Measurements from ENCODE around the gene KRTAP12-4. TPM values are rescaled to one million over a fixed set of nuclear protein-coding genes. Genes with fewer than 3 reads are reported as not detected.
"Not testable (repeated sequence)": the region's sequence is repeated elsewhere in the genome, so short reads cannot be mapped to it uniquely, and the experiment has no call there.

Gene KRTAP12-4, protein sequence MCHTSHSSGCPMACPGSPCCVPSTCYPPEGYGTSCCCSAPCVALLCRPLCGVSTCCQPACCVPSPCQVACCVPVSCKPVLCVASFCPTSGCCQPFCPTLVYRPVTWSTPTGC
- total RNA-seq = not detected in 2 replicates

DNA sequence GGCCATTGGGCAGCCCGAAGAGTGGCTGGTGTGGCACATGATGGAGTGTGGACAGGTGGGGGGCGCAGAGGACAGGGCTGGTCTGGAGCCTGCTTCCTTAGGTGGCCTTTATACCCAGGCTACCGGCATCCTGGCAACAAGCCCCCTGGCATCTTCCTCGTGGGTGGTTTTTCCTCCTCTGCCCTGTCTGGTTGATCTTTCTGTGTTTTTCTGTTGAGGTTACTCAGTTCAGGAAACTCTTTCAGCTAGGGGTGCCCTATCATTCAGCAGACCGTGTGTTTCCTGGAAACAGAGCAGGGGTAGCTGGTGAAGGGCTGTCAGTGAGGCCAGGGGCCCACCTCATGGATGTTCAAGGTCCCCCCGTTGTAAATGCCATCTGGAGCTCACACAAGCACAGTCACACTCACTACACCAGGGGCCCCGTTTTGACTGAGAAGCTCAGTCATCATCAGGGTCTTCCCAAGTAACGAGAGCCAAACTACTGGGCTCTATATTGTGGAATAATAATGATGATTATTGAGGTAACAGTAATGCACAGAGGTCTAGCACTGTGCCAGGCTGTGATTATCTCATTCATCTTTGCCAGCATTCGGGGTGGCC, at the start of gene KRTAP12-4:
Gene KRTAP12-4 (minus strand): TSS at position 84 of the 600 bp plus-strand sequence. CDS start 45 bp downstream, at position 39.
- H3K27me3 Mint-ChIP-seq (ENCODE audit: low read depth) = no peaks in the 10 kb centered on the region
- H3K4me1 Mint-ChIP-seq (ENCODE audit: low read depth) = peaks cover 38% of the 10 kb centered on the region

DNA sequence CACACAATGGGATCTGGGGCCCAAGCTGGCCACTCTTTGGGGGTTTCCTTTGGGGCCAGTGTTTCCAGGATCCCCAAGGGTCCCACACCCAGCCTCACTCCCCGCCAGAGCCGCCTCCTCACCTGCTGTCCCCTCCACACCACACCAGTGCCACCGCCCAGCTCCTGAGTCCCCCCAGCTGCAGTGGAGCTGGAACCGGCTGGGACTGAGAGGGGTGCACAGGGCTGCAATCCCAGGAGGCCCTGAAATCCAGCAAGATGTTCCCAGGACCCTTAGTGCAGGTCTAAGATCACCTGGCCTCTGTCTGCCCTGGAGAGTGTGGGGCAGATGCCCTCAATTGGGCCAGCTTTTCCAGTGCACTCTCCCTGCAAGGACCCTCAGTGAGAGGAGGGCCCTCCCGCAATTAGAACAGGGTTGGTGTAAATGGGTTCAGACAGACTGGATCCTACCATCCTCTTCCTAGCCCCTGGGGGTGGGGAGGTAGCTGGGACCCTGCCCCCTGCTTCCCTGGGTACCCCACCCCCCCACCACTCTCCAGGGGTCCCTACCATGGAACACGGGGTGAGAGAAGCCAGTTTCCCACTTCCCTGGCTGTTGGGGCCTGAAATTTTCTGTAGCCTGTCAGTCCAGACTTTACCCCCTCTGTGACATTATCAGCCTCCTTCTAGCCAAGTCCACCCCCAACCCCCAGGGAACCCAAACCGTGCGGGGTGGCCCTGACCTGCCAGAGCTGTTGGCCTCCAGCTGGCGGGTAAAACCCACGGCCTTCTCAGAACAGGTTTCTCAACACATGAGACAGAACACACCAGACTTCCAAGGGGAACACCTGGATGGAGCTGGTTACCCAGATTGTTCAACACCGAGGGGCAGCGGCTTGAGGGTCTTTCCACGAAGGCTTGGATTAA, 49.5 kb upstream of the KRTAP12-4 start:
- Mint-ChIP-seq H3K27me3 (ENCODE audit: low read depth) (peaks cover 67% of the 10 kb centered on the region), H3K4me1 (ENCODE audit: low read depth) (no peaks in the 10 kb centered on the region), H3K4me3 (ENCODE audit: low read depth) (no peak overlapping the region), H3K9me3 (peaks cover 8% of the 10 kb centered on the region), H3K36me3 (ENCODE audit: low read depth) (no peaks in the 10 kb centered on the region), H3K27ac (no peak overlapping the region)
- DNase-seq (ENCODE audit: low spot score) = no peak
- intact Hi-C loops (cut with micrococcal nuclease) = no loop called here

More for the DNA sequence above, at the start of gene KRTAP12-4:
- intact Hi-C loops (cut with micrococcal nuclease) = no loop called here
- Mint-ChIP-seq H3K4me3 (ENCODE audit: low read depth) (no peak within 1 kb of the TSS), H3K36me3 (ENCODE audit: low read depth) (peaks cover 33% of the 10 kb centered on the region), H3K27ac (no peak within 1 kb of the TSS), H3K9me3 (peaks cover 35% of the 10 kb centered on the region)
- no peak for DNase-seq (ENCODE audit: low spot score)

DNA sequence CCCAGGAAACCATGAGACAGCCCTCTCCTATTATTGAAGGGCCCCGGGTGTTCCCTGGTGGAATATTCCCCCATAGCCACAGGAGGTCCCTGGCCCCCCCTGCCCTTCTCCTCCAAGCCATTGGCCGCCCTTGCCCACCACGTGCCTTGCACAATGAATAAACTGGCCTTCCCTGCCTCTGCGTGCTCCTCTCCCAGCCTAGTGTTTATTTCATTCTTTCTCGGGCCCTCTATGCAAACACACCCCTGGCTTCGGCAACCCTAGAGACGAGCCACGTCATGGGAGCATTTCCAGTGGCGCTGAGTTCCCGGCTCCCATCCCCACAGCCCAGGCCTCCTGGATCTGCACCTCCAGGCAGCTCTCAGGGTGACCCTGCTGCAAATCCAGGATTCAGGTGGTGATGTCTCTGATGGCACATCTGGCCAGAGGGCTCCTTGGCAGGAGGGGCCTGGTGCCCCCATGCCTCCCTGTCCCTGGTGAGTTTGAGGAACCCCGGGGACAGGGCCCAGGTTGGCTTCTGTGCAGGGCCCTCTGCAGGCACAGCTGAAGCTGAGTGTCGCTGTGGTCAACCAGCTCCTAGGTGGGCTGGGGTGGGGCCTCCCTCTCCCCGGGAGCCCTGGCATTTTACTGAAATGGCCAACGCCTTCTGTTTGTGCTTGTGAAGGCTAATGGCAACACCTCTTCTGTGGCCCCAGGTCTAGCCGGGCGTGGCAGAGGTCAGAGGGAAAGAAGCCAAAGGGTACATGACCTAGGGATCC, 48.7 kb upstream of the KRTAP12-4 start:
- Mint-ChIP-seq H3K27me3 (ENCODE audit: low read depth) (peaks cover 68% of the 10 kb centered on the region), H3K27ac (no peak overlapping the region), H3K4me1 (ENCODE audit: low read depth) (no peaks in the 10 kb centered on the region), H3K36me3 (ENCODE audit: low read depth) (no peaks in the 10 kb centered on the region), H3K4me3 (ENCODE audit: low read depth) (no peak overlapping the region), H3K9me3 (peaks cover 8% of the 10 kb centered on the region)
- DNase-seq (ENCODE audit: low spot score) = no peak
- intact Hi-C loops (cut with micrococcal nuclease) = no loop called here

DNA sequence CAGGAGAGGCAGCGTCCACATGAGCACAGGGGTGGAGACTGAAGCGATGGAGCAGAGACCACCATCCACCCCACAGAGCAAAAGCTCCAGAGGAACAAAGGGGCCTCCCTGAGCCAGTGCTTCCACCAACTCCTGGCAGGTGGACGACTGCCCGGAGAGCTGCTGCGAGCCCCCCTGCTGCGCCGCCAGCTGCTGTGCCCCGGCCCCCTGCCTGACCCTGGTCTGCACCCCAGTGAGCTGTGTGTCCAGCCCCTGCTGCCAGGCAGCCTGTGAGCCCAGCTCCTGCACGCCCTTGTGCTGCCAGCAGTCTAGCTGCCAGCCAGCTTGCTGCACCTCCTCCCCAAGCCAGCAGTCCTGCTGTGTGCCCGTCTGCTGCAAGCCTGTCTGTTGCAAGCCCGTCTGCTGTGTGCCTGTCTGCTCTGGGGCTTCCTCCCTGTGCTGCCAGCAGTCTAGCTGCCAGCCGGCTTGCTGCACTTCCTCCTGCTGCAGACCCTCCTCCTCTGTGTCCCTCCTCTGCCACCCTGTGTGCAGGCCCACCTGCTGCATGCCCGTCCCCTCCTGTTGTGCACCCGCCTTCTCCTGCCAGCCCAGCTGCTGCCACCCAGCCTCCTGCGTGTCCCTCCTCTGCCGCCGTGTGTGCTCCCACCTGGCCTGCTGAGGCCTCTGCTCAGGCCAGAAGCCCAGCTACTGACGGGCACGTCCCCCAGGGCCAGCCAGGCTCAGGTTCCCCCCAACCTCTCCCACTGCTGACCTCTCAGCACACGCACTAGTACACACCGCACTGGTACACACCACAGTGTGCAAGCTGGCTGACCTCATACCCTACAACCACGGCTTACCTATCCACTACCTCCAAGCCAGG, 47.9 kb upstream of the KRTAP12-4 start:
- Mint-ChIP-seq H3K36me3 (ENCODE audit: low read depth) (no peaks in the 10 kb centered on the region), H3K27me3 (ENCODE audit: low read depth) (peaks cover 68% of the 10 kb centered on the region), H3K9me3 (peaks cover 8% of the 10 kb centered on the region), H3K27ac (no peak overlapping the region), H3K4me1 (ENCODE audit: low read depth) (no peaks in the 10 kb centered on the region), H3K4me3 (ENCODE audit: low read depth) (no peak overlapping the region)
- intact Hi-C loops (cut with micrococcal nuclease) = no loop called here
- DNase-seq (ENCODE audit: low spot score) = no peak

DNA sequence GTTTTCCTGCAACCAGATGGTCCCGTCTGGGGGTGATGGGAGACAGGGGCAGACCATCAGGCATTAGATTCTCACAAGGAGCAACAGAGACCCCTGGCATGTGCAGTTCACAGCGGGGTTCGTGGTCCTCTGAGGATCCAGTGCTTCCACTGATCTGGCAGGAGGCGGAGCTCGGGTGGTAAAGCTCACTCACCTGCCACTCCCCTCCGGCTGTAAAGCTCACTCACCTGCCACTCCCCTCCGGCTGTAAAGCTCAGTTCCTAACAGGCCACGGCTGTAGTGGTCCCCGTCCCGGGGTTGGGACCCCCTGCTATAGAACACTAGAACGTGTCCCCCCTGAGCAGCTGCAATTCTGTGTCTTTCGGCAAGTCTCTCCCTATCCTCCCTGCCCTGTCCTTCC, 47.1 kb upstream of the KRTAP12-4 start:
- no peaks in the 10 kb centered on the region for H3K4me1 Mint-ChIP-seq (ENCODE audit: low read depth)
- DNase-seq (ENCODE audit: low spot score) = no peak
- H3K9me3 Mint-ChIP-seq = peaks cover 8% of the 10 kb centered on the region
- no peak overlapping the region for H3K27ac Mint-ChIP-seq
- intact Hi-C loops (cut with micrococcal nuclease) = no loop called here
- no peaks in the 10 kb centered on the region for H3K36me3 Mint-ChIP-seq (ENCODE audit: low read depth)
- no peak overlapping the region for H3K4me3 Mint-ChIP-seq (ENCODE audit: low read depth)
- H3K27me3 Mint-ChIP-seq (ENCODE audit: low read depth) = peaks cover 69% of the 10 kb centered on the region

DNA sequence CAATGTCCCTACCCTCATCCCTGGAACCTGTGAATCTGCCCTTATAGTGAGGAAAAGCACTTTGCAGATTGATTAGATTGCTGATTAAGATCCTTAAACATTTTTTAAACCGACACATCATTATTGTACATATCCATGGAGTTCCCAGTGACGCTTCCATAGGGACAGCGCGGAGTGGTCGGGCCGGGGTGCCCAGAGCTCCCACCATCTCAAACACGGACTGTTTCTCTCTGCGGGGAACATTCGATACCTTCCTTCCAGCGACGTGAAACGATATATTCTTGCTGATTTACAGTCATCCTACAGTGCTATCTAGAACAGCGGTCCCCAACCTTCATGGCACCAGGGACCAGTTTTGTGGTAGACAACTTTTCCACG, 46.6 kb upstream of the KRTAP12-4 start:
- Mint-ChIP-seq H3K4me3 (ENCODE audit: low read depth) (no peak overlapping the region), H3K27ac (no peak overlapping the region), H3K4me1 (ENCODE audit: low read depth) (no peaks in the 10 kb centered on the region), H3K27me3 (ENCODE audit: low read depth) (peaks cover 69% of the 10 kb centered on the region), H3K36me3 (ENCODE audit: low read depth) (no peaks in the 10 kb centered on the region), H3K9me3 (peaks cover 5% of the 10 kb centered on the region)
- intact Hi-C loops (cut with micrococcal nuclease) = no loop called here
- DNase-seq (ENCODE audit: low spot score) = no peak

DNA sequence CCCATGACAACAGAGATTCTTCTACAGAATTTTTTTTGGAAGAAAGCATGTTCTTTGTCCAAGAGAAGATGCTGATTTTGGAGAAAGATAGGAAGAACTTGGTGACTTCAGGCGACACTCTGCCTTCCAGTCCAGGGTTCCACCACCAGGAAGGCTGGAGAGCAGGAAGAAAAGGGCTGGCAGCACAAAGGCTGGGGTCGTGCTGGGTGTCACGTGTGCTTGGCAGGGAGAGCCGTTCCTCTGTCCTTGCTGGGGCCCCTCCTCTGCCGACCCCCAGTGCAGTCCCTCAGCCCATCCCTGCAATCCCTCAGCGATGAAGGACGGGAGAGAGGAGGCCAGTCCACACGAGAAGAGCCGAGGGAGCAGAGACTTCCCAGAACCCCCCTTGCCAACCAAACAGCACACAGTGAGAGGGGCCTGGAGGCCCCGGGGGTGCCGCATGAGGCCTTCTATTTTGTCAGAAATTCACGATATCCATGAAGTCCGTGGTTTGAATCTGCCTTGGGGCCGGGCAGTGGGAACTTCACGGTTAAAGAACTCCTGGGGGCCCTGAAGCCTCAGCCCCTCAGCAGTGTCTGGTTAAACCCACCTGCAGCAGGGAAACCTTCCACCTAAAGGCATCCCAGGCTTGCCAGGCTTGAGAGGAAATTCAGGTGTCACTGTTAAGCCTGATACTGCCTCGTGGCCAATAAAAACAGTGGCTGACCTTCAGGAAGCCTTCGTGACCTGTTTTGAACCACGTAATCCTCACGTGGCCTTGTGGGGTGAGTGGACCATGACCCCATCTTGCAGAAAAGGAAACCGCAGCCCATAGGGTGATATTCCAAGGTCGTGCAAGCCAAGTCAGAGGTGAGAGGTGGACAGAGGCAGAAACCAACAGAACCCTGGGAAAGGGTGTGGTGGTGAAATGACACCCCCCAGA, 45.9 kb upstream of the KRTAP12-4 start:
- peaks cover 67% of the 10 kb centered on the region for H3K27me3 Mint-ChIP-seq (ENCODE audit: low read depth)

DNA sequence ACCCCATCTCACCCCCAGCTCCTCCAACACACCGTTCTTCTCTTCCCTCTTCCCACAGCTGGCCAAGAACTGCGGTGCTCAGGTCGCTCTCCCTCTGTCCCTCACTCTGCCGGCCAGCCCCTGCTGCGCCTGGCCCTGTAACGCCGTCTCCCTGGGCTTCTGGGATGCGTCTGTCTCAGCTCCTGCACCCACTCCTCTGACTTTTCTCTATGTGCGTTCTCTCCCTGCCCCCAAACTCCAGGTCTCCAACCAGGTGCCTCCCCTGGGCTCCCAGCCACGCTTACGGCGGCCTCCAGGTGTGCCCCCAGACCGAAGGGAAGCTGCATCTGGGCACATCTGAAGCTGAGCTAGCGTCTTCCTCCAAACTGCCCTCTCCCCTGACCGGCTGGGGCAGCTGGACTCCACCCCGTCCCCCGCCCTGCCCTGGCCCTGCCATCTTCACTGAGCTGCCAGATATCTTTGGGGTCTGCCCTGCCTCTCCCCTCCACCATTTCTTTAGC, 45.1 kb upstream of the KRTAP12-4 start:
- DNase-seq (ENCODE audit: low spot score) = no peak
- Mint-ChIP-seq H3K4me3 (ENCODE audit: low read depth) (no peak overlapping the region), H3K27me3 (ENCODE audit: low read depth) (peaks cover 59% of the 10 kb centered on the region), H3K4me1 (ENCODE audit: low read depth) (no peaks in the 10 kb centered on the region), H3K36me3 (ENCODE audit: low read depth) (no peaks in the 10 kb centered on the region), H3K9me3 (no peaks in the 10 kb centered on the region), H3K27ac (no peak overlapping the region)
- intact Hi-C loops (cut with micrococcal nuclease) = no loop called here

More for the DNA sequence above, 45.9 kb upstream of the KRTAP12-4 start:
- no peaks in the 10 kb centered on the region for H3K4me1 Mint-ChIP-seq (ENCODE audit: low read depth)
- no peak overlapping the region for H3K27ac Mint-ChIP-seq
- no peaks in the 10 kb centered on the region for H3K36me3 Mint-ChIP-seq (ENCODE audit: low read depth)
- intact Hi-C loops (cut with micrococcal nuclease) = no loop called here
- no peaks in the 10 kb centered on the region for H3K9me3 Mint-ChIP-seq
- no peak for DNase-seq (ENCODE audit: low spot score)
- no peak overlapping the region for H3K4me3 Mint-ChIP-seq (ENCODE audit: low read depth)

DNA sequence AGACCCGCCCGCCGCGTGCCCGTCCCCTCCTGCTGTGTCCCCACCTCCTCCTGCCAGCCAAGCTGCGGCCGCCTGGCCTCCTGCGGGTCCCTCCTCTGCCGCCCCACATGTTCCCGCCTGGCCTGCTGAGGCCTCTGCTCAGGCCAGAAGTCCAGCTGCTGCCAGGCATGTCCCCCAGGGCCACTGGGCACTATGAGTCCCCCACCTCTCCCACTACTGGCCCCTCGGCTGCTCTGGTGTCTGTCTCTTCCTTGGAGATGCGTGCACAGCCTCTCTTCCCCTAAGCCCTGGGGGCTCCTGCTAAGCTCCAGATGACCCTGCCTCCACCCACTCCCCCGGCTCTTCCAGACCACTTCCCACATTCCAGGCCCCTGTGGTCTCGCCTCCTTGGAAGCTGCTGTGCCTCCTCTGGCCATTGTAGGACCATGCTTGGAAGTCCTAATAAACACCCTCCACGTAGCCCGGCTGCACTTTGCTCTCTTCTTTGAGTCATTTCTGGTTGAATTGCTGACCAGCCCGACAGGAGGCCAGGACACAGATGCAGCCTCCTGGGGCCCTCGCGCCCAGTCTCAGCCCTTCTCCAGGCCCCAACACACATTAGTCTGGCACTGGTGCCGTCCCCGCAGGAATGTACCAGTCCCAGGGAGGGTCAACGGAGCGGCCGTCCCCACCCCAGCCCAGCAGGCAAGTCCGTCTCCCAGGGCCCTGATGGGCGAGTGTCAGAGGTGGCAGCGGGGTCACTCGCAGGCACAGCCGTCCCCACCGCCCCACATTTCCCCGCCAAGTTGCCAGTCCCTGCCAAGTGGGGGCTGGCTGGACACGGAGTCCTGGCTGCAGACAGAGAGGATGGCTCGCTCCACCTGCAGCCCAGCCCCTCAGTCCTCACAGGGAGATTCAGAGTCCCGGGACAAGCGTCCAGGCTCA, 43.6 kb upstream of the KRTAP12-4 start:
- H3K4me3 Mint-ChIP-seq (ENCODE audit: low read depth) = no peak overlapping the region
- H3K27me3 Mint-ChIP-seq (ENCODE audit: low read depth) = peaks cover 57% of the 10 kb centered on the region
- no peaks in the 10 kb centered on the region for H3K36me3 Mint-ChIP-seq (ENCODE audit: low read depth)

DNA sequence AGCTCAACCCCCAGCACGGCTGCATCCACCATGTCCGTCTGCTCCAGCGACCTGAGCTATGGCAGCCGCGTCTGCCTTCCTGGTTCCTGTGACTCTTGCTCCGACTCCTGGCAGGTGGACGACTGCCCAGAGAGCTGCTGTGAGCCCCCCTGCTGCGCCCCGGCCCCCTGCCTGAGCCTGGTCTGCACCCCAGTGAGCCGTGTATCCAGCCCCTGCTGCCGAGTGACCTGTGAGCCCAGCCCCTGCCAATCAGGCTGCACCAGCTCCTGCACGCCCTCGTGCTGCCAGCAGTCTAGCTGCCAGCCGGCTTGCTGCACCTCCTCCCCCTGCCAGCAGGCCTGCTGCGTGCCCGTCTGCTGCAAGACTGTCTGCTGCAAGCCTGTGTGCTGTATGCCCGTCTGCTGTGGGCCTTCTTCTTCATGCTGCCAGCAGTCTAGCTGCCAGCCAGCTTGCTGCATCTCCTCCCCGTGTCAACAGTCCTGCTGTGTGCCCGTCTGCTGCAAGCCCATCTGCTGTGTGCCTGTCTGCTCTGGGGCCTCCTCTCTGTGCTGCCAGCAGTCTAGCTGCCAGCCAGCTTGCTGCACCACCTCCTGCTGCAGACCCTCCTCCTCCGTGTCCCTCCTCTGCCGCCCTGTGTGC, 42.8 kb upstream of the KRTAP12-4 start, which contains the start of gene KRTAP10-12:
Gene KRTAP10-12 (plus strand): TSS at position 1 of the 639 bp plus-strand sequence. CDS start 30 bp downstream, at position 31.
- H3K27ac Mint-ChIP-seq; H3K4me3 Mint-ChIP-seq (ENCODE audit: low read depth); intact Hi-C loops (cut with micrococcal nuclease): not testable (repeated sequence)

More for the DNA sequence above, 43.6 kb upstream of the KRTAP12-4 start:
- intact Hi-C loops (cut with micrococcal nuclease) = no loop called here
- H3K27ac Mint-ChIP-seq = no peak overlapping the region
- DNase-seq (ENCODE audit: low spot score) = peak; percentile 4
- peaks cover 12% of the 10 kb centered on the region for H3K9me3 Mint-ChIP-seq
- no peaks in the 10 kb centered on the region for H3K4me1 Mint-ChIP-seq (ENCODE audit: low read depth)

More for the DNA sequence above, 42.8 kb upstream of the KRTAP12-4 start, which contains the start of gene KRTAP10-12:
- Mint-ChIP-seq H3K9me3 (peaks cover 20% of the 10 kb centered on the region), H3K27me3 (ENCODE audit: low read depth) (peaks cover 53% of the 10 kb centered on the region)
- not testable (repeated sequence) for H3K4me1 Mint-ChIP-seq (ENCODE audit: low read depth); H3K36me3 Mint-ChIP-seq (ENCODE audit: low read depth)
- peak; percentile 3 for DNase-seq (ENCODE audit: low spot score)

Measured in activated T-helper 2 cell treated with anti-CD3 and anti-CD28 coated beads, Interferon-gamma antibody, Interleukin-2, Interleukin-4, amounts not matched to agents 10 μg/mL and 5 μg/mL and 100 μg/mL, durations not matched to agents 14 hours and 24 hours and 36 hours (primary cell).